GM12892 (cell line): ENCODE data around the gene WBP4.

ENCODE experiments used
- POLR2A ChIP-seq: IDR thresholded peaks from 2 replicates; pipeline ENCODE4 v1.6.1; 2011; ENCODE audit warnings: low read depth, low read length, control low read depth
- POLR2AphosphoS5 ChIP-seq: IDR thresholded peaks from 2 replicates; pipeline ENCODE4 v1.6.1; 2011; ENCODE audit warnings: low read depth, low read length, control low read depth
- TAF1 ChIP-seq: IDR thresholded peaks from 2 replicates; pipeline ENCODE4 v1.6.1; 2011; ENCODE audit warnings: low read depth, mild to moderate bottlenecking, control low read depth, low read length, borderline replicate concordance

GRCh38 chr13:41017159-41017558 lies 44.1 kb upstream of the WBP4 start:
- TF ChIP-seq POLR2AphosphoS5 (no peak), POLR2A (no peak), TAF1 (no peak)
